Measurements from ENCODE around the gene STK38L.

The STK38L gene

DNA sequence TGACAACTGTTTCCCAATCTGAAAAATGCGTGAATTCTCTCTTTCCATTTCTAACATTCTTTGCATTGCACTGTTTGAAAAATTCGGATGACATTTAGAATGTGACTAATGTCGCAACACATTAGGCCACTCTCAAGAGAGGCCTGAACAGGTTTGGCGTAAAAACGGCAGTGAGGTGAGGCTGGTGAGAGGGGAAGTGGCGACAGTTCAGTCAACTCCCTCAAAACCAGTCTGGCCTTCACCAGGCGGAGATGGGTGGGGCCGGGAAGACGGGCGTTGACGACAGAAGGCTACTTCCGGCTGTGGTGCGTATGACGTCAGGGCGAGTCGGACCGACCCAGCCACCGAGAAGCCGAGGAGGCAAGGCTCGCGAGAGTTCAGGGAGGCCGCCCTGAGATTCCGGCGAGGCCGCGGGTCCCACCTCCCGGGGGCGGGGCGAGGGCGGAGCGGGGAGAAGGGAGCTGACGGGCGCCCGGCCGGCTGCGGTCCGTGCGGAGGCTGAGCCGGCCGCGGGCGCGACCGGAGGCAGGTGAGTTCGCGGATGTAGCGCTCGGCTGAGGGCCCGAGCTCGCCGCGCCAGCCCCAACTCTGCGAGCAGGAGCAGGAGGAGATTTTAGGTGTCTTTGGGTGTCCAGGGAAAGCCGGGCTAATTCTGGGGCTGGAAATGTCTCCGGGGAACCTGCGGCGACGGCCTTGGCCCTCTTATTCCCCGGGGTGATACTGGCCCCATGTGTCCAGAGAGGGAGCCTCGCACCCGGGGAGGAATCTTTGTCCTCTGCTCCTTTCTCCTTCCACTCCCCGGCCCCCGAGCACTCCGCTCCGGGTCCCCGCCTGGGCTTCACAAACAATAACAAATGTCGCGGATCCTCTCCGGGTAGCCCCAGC is at the start of gene STK38L:
Gene STK38L, plus strand, starts transcription at position 483 of the 885 bp plus-strand sequence. CDS start 53,435 bp downstream, outside the sequence.
- no peaks in the 10 kb centered on the region for H3K9me3 ChIP-seq (ENCODE audit: control insufficient read depth, low read length)
- no peaks in the 10 kb centered on the region for H3K27me3 ChIP-seq (replicated peaks; ENCODE audit: control insufficient read depth, insufficient read depth, low read length)
- H3K36me3 ChIP-seq (ENCODE audit: control insufficient read depth, insufficient read depth, low read length, severe bottlenecking), result no peaks in the 10 kb centered on the region
- H3K4me3 ChIP-seq (ENCODE audit: low read length), result peak within 1 kb of the TSS; percentile 99
- peaks cover 25% of the 10 kb centered on the region for H3K4me1 ChIP-seq (ENCODE audit: control insufficient read depth, insufficient read depth, low read length)
- H3K9ac ChIP-seq (ENCODE audit: low read length), result peak within 1 kb of the TSS; percentile 95
- DNase-seq (ENCODE audit: low read depth), result peak; percentile 99

DNA sequence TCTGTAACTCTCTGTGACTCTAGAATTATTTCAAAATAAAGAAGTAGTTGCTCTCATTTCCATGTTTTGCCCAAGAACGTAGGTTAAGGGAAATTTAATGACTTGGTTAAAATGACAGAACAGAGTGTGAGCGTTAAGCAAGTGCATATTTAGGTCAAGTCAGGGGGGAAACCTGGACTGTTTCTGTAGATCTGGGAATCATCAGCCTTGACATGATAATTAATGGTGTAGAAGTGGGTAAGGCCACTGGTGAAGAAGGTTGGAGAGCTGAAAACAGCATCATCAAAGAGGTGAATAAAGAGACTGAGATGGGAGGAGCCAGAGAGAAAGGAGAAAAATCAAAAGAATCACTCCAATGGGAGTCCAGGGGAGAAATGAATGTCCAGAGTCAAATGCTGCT is 49.4 kb upstream of the STK38L start:
- Histone ChIP-seq H3K4me3 (ENCODE audit: low read length) (no peak overlapping the region), H3K9me3 (ENCODE audit: control insufficient read depth, low read length) (no peaks in the 10 kb centered on the region), H3K4me1 (ENCODE audit: control insufficient read depth, insufficient read depth, low read length) (peaks cover 75% of the 10 kb centered on the region), H3K9ac (ENCODE audit: low read length) (peak overlapping the region; percentile 67), H3K36me3 (ENCODE audit: control insufficient read depth, insufficient read depth, low read length, severe bottlenecking) (no peaks in the 10 kb centered on the region), H3K27me3 (replicated peaks; ENCODE audit: control insufficient read depth, insufficient read depth, low read length) (no peaks in the 10 kb centered on the region)
- no peak for DNase-seq (ENCODE audit: low read depth)

DNA sequence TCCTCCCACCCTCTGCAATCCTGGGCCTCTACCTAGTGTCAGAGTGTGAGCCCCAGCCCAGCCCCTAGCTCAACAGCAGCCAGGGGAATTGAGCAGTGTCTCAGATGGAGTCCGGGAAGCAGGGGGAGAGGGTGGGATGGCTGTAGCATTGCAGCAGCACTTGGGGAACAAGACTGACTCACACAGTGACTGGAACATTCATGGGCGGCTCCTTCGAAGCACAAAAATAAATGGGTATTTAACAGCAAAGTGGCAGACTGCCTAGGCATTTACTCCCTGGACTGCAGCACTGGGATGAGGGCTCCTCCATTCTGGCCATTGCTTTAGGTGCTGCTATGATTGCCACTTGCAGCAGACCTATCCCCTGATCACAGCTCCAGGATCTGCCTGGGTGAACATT is 46.0 kb upstream of the STK38L start:
- peaks cover 68% of the 10 kb centered on the region for H3K4me1 ChIP-seq (ENCODE audit: control insufficient read depth, insufficient read depth, low read length)
- no peaks in the 10 kb centered on the region for H3K9me3 ChIP-seq (ENCODE audit: control insufficient read depth, low read length)
- H3K36me3 ChIP-seq (ENCODE audit: control insufficient read depth, insufficient read depth, low read length, severe bottlenecking), result no peaks in the 10 kb centered on the region
- H3K4me3 ChIP-seq (ENCODE audit: low read length), result peak overlapping the region; percentile 21
- peak; percentile 41 for DNase-seq (ENCODE audit: low read depth)
- H3K9ac ChIP-seq (ENCODE audit: low read length), result peak overlapping the region; percentile 76
- H3K27me3 ChIP-seq (replicated peaks; ENCODE audit: control insufficient read depth, insufficient read depth, low read length), result no peaks in the 10 kb centered on the region

DNA sequence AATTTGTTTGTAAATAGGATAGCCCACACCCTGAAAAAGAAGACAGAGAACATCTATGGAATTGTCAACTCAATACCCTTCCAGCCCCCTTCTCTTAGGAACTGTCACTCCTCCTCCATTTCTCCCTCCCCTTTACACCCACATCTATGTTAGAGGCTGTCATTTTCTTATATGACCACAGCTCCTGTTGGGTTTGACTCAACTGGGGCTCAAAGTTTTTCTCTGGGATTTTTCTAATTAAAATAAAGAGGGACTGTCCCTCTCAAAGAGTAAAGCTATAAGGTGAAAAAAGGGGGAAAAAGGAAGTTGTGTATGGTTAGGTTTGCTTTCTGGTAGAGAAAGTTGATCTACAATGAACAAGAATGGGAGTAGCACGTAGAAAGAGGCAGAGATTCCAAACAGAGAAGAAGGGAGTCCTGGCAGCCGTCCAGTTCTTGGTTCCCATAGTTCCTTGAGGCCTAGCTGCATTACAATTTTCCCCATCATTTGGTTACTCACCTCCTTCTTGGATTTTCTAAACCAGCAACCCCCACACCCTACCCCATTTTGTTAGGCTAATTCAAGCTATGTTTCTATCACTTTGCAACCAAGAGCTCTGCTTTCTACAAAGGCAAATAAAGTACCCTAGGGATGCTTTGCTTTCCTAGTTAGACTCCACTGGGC is 44.3 kb upstream of the STK38L start:
- H3K9me3 ChIP-seq (ENCODE audit: control insufficient read depth, low read length), result no peaks in the 10 kb centered on the region
- H3K9ac ChIP-seq (ENCODE audit: low read length), result no peak overlapping the region
- DNase-seq (ENCODE audit: low read depth), result no peak
- H3K4me3 ChIP-seq (ENCODE audit: low read length), result no peak overlapping the region
- no peaks in the 10 kb centered on the region for H3K27me3 ChIP-seq (replicated peaks; ENCODE audit: control insufficient read depth, insufficient read depth, low read length)
- no peaks in the 10 kb centered on the region for H3K36me3 ChIP-seq (ENCODE audit: control insufficient read depth, insufficient read depth, low read length, severe bottlenecking)
- peaks cover 51% of the 10 kb centered on the region for H3K4me1 ChIP-seq (ENCODE audit: control insufficient read depth, insufficient read depth, low read length)

DNA sequence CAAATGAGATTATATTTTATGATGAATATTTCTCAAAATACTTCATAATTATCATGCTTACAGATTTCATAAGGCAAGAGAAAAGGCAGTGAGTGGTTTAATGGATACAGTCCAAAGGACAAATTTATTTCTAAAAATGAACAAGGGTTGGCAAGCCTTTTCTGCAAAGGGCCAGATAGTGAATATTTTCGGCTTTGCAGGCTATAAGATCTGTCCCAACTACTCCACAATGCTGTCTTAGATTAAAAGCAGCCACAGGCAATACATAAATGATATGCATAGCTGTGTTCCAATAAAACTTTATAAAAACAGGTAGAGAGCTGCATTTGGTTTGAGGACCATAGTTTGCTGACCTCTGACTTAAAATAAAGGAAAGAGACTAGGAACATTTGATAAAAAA is 42.9 kb upstream of the STK38L start:
- Histone ChIP-seq H3K9me3 (ENCODE audit: control insufficient read depth, low read length) (no peaks in the 10 kb centered on the region), H3K36me3 (ENCODE audit: control insufficient read depth, insufficient read depth, low read length, severe bottlenecking) (no peaks in the 10 kb centered on the region), H3K9ac (ENCODE audit: low read length) (peak overlapping the region; percentile 52), H3K27me3 (replicated peaks; ENCODE audit: control insufficient read depth, insufficient read depth, low read length) (no peaks in the 10 kb centered on the region), H3K4me1 (ENCODE audit: control insufficient read depth, insufficient read depth, low read length) (peaks cover 49% of the 10 kb centered on the region), H3K4me3 (ENCODE audit: low read length) (no peak overlapping the region)
- no peak for DNase-seq (ENCODE audit: low read depth)

DNA sequence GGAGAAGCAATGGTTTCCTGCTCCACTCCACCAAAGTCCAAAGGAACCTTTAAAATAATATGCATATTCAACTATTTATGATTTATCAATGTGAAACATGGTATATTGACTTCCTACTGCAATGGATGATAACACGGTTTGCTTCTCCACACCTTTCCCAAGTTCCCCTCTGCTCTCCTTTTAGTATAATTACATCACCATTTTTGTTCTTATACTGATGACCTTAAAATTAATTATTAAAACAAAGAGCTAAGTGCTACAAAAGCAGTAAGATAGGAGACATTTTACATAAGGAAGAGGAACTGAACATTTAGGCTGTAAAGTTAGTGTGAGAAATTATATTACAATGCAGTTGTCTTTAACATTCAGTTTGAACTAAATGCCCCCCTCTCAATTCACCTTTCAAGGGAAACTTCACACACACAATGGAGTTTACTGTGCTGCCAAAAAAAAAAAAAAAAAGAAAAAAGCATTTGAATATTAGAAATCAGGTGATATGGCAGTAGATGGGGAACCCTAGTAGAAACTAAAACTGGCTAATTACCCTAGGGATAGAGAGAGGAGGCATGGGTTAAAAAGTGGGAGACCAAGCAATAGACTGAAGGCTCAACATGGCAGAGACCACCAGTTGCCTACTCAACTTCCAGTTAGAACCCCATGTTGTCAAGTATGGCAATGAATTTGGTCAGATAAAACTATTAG is 37.1 kb upstream of the STK38L start:
- Histone ChIP-seq H3K4me3 (ENCODE audit: low read length) (no peak overlapping the region), H3K4me1 (ENCODE audit: control insufficient read depth, insufficient read depth, low read length) (peaks cover 3% of the 10 kb centered on the region), H3K9ac (ENCODE audit: low read length) (no peak overlapping the region), H3K9me3 (ENCODE audit: control insufficient read depth, low read length) (peaks cover 7% of the 10 kb centered on the region), H3K36me3 (ENCODE audit: control insufficient read depth, insufficient read depth, low read length, severe bottlenecking) (no peaks in the 10 kb centered on the region), H3K27me3 (replicated peaks; ENCODE audit: control insufficient read depth, insufficient read depth, low read length) (no peaks in the 10 kb centered on the region)
- no peak for DNase-seq (ENCODE audit: low read depth)

DNA sequence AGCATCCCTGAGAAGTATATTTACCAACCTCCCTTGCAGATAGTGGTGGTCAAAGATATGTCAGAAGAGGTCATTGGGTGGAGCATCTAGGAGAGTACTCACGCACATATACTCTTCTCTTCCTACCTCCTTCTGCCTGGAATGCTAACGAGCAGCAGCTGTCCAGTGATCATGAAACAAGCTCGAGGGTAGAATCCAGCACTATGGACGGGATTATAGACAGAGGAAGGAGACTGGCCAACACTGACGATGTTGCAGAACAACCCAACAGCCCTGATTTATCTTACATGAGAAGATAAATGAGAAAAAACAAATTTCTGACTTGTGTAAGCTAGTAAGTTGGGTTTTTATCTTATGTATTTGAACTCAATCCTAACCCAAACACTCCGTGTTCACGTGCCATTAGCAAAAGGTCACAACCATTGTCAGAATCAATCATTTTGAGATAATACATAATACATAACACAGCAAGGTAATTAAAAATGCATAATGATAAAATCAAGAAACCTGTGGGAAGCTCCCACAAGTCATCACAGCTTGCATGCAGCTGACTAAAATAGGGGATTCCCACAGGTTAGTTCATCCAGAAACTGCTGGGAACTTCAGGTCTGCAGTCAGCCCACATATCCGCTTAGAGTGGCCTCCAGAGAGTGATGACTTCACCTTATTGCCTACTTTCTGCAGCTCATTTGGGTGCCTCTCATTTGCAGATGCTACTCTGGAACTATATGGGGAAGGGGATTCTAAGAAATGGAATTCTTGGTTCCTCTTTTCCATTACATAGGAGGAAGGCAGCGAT is 36.3 kb upstream of the STK38L start:
- H3K9me3 ChIP-seq (ENCODE audit: control insufficient read depth, low read length), result peaks cover 7% of the 10 kb centered on the region
- no peaks in the 10 kb centered on the region for H3K27me3 ChIP-seq (replicated peaks; ENCODE audit: control insufficient read depth, insufficient read depth, low read length)
- H3K36me3 ChIP-seq (ENCODE audit: control insufficient read depth, insufficient read depth, low read length, severe bottlenecking), result no peaks in the 10 kb centered on the region
- DNase-seq (ENCODE audit: low read depth), result peak; percentile 26
- no peak overlapping the region for H3K9ac ChIP-seq (ENCODE audit: low read length)
- no peaks in the 10 kb centered on the region for H3K4me1 ChIP-seq (ENCODE audit: control insufficient read depth, insufficient read depth, low read length)
- no peak overlapping the region for H3K4me3 ChIP-seq (ENCODE audit: low read length)

DNA sequence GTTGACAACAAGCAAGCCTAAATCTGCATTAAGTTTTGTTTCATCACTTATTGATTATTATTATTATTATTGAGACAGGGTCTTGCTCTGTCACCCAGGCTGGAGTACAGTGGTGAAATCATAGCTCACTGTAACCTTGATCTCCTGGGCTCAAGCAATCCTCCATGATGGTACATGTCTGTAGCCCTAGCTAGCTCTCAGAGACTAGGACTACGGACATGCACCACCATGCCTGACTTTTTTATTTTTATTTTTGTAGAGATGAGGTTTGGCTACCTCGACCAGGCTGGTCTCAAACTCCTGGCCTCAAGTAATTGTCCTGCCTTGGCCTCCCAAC is 35.7 kb upstream of the STK38L start:
- H3K4me3 ChIP-seq (ENCODE audit: low read length), result no peak overlapping the region
- no peak overlapping the region for H3K9ac ChIP-seq (ENCODE audit: low read length)
- DNase-seq (ENCODE audit: low read depth), result no peak

DNA sequence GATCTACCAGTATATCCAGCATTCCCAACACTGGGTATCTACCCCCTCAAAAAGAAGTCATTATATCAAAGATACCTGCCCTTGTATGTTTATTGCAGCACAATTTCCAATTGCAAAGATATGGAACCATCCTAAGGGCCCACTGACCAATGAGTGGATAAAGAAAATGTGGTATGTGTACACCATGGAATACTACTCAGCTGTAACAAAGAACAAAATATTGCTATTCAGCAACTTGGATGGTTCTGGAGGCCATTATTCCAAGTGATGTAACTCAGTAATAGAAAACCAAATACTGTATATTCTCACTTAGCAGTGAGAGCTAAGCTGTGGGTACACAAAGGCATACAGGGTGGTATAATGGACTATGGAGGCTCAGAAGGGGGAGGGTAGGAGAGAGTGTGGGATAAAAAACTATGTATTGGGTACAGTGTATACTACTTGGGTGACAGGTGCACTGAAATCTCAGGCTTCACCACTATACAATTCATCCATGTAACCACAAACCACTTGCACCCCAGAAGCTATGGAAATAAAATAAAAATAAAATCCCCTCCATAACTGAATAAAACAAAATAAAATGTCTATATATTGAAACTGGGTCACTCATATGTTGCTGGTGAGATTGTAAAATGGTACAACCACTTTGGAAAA is 34.7 kb upstream of the STK38L start:
- H3K36me3 ChIP-seq (ENCODE audit: control insufficient read depth, insufficient read depth, low read length, severe bottlenecking), result no peaks in the 10 kb centered on the region
- H3K4me1 ChIP-seq (ENCODE audit: control insufficient read depth, insufficient read depth, low read length), result no peaks in the 10 kb centered on the region
- H3K9me3 ChIP-seq (ENCODE audit: control insufficient read depth, low read length), result peaks cover 7% of the 10 kb centered on the region
- no peaks in the 10 kb centered on the region for H3K27me3 ChIP-seq (replicated peaks; ENCODE audit: control insufficient read depth, insufficient read depth, low read length)
- DNase-seq (ENCODE audit: low read depth), result no peak
- no peak overlapping the region for H3K9ac ChIP-seq (ENCODE audit: low read length)
- no peak overlapping the region for H3K4me3 ChIP-seq (ENCODE audit: low read length)

More for the DNA sequence above, 35.7 kb upstream of the STK38L start:
- Histone ChIP-seq H3K36me3 (ENCODE audit: control insufficient read depth, insufficient read depth, low read length, severe bottlenecking) (no peaks in the 10 kb centered on the region), H3K9me3 (ENCODE audit: control insufficient read depth, low read length) (peaks cover 7% of the 10 kb centered on the region), H3K27me3 (replicated peaks; ENCODE audit: control insufficient read depth, insufficient read depth, low read length) (no peaks in the 10 kb centered on the region), H3K4me1 (ENCODE audit: control insufficient read depth, insufficient read depth, low read length) (no peaks in the 10 kb centered on the region)

DNA sequence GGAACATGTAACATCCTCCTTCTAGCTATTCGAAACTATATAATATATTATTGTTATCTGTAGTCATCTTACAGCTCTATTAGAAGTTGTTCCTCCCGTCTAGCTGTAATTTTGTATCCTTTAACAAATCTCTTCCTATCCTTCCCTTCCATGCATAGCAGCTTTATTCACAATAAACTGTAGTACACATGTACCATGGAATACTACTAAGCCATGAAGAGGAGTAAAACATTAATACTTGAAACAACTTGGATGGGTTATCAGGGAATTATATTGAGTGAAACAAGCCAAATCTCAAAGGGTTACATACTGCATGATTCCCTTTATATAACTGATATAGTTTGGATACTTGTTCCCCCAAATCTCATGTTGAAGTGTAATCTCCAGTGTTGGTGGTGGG is 33.9 kb upstream of the STK38L start:
- Histone ChIP-seq H3K9ac (ENCODE audit: low read length) (no peak overlapping the region), H3K9me3 (ENCODE audit: control insufficient read depth, low read length) (peaks cover 7% of the 10 kb centered on the region), H3K4me1 (ENCODE audit: control insufficient read depth, insufficient read depth, low read length) (no peaks in the 10 kb centered on the region), H3K27me3 (replicated peaks; ENCODE audit: control insufficient read depth, insufficient read depth, low read length) (no peaks in the 10 kb centered on the region), H3K36me3 (ENCODE audit: control insufficient read depth, insufficient read depth, low read length, severe bottlenecking) (no peaks in the 10 kb centered on the region), H3K4me3 (ENCODE audit: low read length) (no peak overlapping the region)
- no peak for DNase-seq (ENCODE audit: low read depth)

Measured in adipocyte (in vitro differentiated cells).